ENCODE measurements around the gene LRP8.

- TF ChIP-seq POLR2A (IDR thresholded peaks at IDR 0.05; ENCODE audit: low read depth, low read length) (no peak), CTCF (conservative IDR thresholded peaks at IDR 0.05; ENCODE audit: low read depth, low read length) (no peak), MXI1 (IDR thresholded peaks at IDR 0.05; ENCODE audit: borderline replicate concordance, low read depth, low read length) (no peak), RAD21 (IDR thresholded peaks at IDR 0.05; ENCODE audit: low read length) (no peak), CHD1 (IDR thresholded peaks at IDR 0.05; ENCODE audit: low read depth, low read length) (no peak), CEBPB (IDR thresholded peaks at IDR 0.05; ENCODE audit: low read depth, low read length) (no peak), BHLHE40 (IDR thresholded peaks at IDR 0.05; ENCODE audit: low read depth, low read length) (no peak)
Observed at GRCh38 chr1:53259932-53260331, 67.9 kb downstream of the LRP8 start.

All from IMR-90 (cell line).